ENCODE measurements around the gene UPF1.

DNA sequence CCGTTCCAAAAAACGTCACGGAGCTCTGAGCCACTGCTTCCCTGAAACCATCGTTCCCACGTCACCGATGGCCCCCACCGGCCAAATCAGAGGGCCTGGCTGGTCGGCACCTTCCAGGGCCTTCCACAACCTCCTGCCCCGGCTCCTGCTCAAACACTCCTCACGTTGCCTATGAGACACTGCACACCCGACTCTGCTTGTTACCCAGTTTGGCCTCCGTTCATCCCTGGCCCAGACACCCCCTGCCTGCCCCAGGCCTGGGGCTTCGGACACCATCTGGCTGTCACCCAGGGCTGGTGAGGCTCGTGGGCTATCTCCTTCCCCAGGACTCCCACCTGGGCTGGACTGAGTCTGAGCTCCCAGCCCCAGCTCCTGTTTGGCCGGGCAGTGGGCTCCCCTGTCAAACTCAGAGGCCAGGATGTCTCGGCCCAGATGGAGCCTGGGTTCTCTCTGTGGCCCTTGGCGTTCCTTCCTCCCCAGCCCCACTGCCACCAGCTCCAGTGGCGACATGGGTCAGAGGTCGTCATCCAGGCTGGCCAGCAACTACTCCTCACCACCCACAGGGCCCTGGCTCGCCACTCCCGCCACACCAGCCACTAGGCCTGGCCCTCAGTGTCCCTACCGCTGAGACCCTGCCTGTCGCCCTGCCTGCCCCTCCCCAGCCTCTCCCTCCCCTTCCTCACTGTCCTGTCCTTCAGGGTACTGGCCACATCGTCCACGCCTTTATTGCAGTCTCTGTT is 46.5 kb downstream of the UPF1 start:
- TF ChIP-seq TAF1 (IDR thresholded peaks at IDR 0.05; ENCODE audit: borderline replicate concordance, low read depth, low read length) = no peak
- TF ChIP-seq SMC3 (IDR thresholded peaks at IDR 0.05; ENCODE audit: low read depth, low read length) = no peak
- TF ChIP-seq, protein P1, sequence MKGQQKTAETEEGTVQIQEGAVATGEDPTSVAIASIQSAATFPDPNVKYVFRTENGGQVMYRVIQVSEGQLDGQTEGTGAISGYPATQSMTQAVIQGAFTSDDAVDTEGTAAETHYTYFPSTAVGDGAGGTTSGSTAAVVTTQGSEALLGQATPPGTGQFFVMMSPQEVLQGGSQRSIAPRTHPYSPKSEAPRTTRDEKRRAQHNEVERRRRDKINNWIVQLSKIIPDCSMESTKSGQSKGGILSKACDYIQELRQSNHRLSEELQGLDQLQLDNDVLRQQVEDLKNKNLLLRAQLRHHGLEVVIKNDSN (IDR thresholded peaks at IDR 0.05; ENCODE audit: borderline replicate concordance, low read depth) = no peak
- TF ChIP-seq NFIC (IDR thresholded peaks at IDR 0.05; ENCODE audit: borderline replicate concordance) = no peak
- no peak for TF ChIP-seq EP300 (IDR thresholded peaks at IDR 0.05; ENCODE audit: borderline replicate concordance in 1 of 2, low read depth in 1 of 2, low read length in 1 of 2)

Measured in SK-N-SH (cell line).